HCT116 (cell line): ENCODE measurements around the gene PJA1. TPM values are rescaled to one million over a fixed set of nuclear protein-coding genes. Genes with fewer than 3 reads are reported as not detected.

Experiments
- ATAC-seq: fragments of 200-7000 bp; cut with Tn5 transposase; 2 replicates; pipeline ENCODE4 v1.9.1; 2020; ENCODE audit warnings: mild to moderate bottlenecking, moderate library complexity
- BruUV-seq: library from RNA; stranded (reverse); fragments of 400-500 nt; replicated peaks from 2 replicates; lab custom pipeline; 2021; lab: Mats Ljungman, UMichigan
- CTCF ChIA-PET: fragments of 300-600 bp; sonication (Branson Sonifier 250); formaldehyde crosslinking; loops from one replicate; lab custom pipeline; 2021; ENCODE audit warnings: antibody characterized with exemption; lab: Charles Lee
- POLR2A ChIA-PET: fragments of 300-600, 350-600 bp; sonication (Branson Sonifier 250); formaldehyde crosslinking; loops from one replicate; lab custom pipeline; 2021; ENCODE audit warnings: antibody characterized with exemption; lab: Charles Lee
- RAD21 ChIA-PET, 2 experiments: fragments of 300-600 bp; sonication (Branson Sonifier 250); formaldehyde crosslinking; loops; one replicate each; lab custom pipeline; 2023; ENCODE audit warnings: low total read pairs in 2 of 2; ENCODE audit not compliant: uncharacterized antibody in 2 of 2, unreplicated experiment in 2 of 2, low non-redundant PET in 1 of 2; lab: Charles Lee
- DNase-seq: peaks from one replicate; pipeline ENCODE4 v3.0.0-alpha.2; 2010; ENCODE audit warnings: low read depth, low spot score
- H2AFZ ChIP-seq: fragments of 200-600 bp; shearing (Covaris generic), sonication (generic); 2 replicates; pipeline ENCODE4 v1.6.1; 2017; ENCODE audit warnings: low read depth, mixed run types, mixed read lengths, antibody characterized with exemption, low read length; ENCODE audit not compliant: poor library complexity, severe bottlenecking
- H3K27ac ChIP-seq: 2 replicates; pipeline ENCODE4 v1.5.1; 2012; ENCODE audit warnings: low read depth, low read length
- H3K27me3 ChIP-seq: fragments of 200-600 bp; sonication (generic); 2 replicates; pipeline ENCODE4 v1.6.1; 2016; ENCODE audit warnings: mixed run types, low read length, mixed read lengths; ENCODE audit not compliant: insufficient read depth
- H3K36me3 ChIP-seq, 2 experiments: fragments of 200-500 bp in 1 of 2; fragments of 200-600 bp in 1 of 2; sonication (Bioruptor generic) in 1 of 2; sonication (generic) in 1 of 2; 2 replicates each; pipeline versions ENCODE4 v1.5.1 to v1.6.1; 2014 to 2016; ENCODE audit warnings: low read length in 2 of 2, inconsistent platforms in 1 of 2, mixed read lengths in 1 of 2, mixed run types in 1 of 2; ENCODE audit not compliant: insufficient read depth in 2 of 2, control insufficient read depth in 1 of 2
- H3K4me1 ChIP-seq, 2 experiments: fragments of 200-600 bp in 1 of 2; sonication (generic) in 1 of 2; 2 replicates each; pipeline versions ENCODE4 v1.5.1 to v1.6.1; 2012 to 2017; ENCODE audit warnings: low read length in 2 of 2, inconsistent platforms in 1 of 2, mild to moderate bottlenecking in 1 of 2, mixed read lengths in 1 of 2, mixed run types in 1 of 2, moderate library complexity in 1 of 2; ENCODE audit not compliant: insufficient read depth in 2 of 2, control insufficient read depth in 1 of 2
- H3K4me2 ChIP-seq: fragments of 200-600 bp; sonication (generic); 2 replicates; pipeline ENCODE4 v1.6.1; 2017; ENCODE audit warnings: mixed run types, low read length, mixed read lengths
- H3K4me3 ChIP-seq, 2 experiments: fragments of 200-600 bp in 1 of 2; sonication (generic) in 1 of 2; replicated peaks in 1 of 2; 2 replicates each; pipeline ENCODE4 v1.5.1; 2011 to 2016; ENCODE audit warnings: low read length in 2 of 2, control low read depth in 1 of 2, low read depth in 1 of 2, mild to moderate bottlenecking in 1 of 2, mixed read lengths in 1 of 2, mixed run types in 1 of 2
- H3K79me2 ChIP-seq: fragments of 200-600 bp; sonication (generic); 2 replicates; pipeline ENCODE4 v1.6.1; 2017; ENCODE audit warnings: mild to moderate bottlenecking, mixed run types, low read length, moderate library complexity, mixed read lengths; ENCODE audit not compliant: insufficient read depth
- H3K9ac ChIP-seq: fragments of 200-600 bp; sonication (generic); 2 replicates; pipeline ENCODE4 v1.6.1; 2016; ENCODE audit warnings: low read length, mixed read lengths
- H3K9me2 ChIP-seq: fragments of 200-600 bp; sonication (generic), shearing (Covaris generic); 2 replicates; pipeline ENCODE4 v1.6.1; 2017; ENCODE audit warnings: mixed run types, mild to moderate bottlenecking, moderate library complexity; ENCODE audit not compliant: insufficient read depth
- H3K9me3 ChIP-seq, 2 experiments: fragments of 200-500 bp in 1 of 2; fragments of 200-600 bp in 1 of 2; sonication (Bioruptor generic) in 1 of 2; sonication (generic) in 1 of 2; 2 replicates each; pipeline ENCODE4 v1.6.1; 2014 to 2017; ENCODE audit warnings: low read length in 2 of 2, mixed read lengths in 2 of 2, inconsistent platforms in 1 of 2, low read depth in 1 of 2, mild to moderate bottlenecking in 1 of 2, mixed run types in 1 of 2, moderate library complexity in 1 of 2; ENCODE audit not compliant: control insufficient read depth in 1 of 2, insufficient read depth in 1 of 2
- H4K20me1 ChIP-seq: fragments of 200-600 bp; sonication (generic), shearing (Covaris generic); 2 replicates; pipeline ENCODE4 v1.6.1; 2017; ENCODE audit warnings: mixed run types, mild to moderate bottlenecking, moderate library complexity; ENCODE audit not compliant: insufficient read depth
- EGR1 ChIP-seq: IDR thresholded peaks from 2 replicates; pipeline ENCODE4 v1.6.1; 2012; ENCODE audit warnings: low read depth
- ELF1 ChIP-seq: IDR thresholded peaks from 2 replicates; pipeline ENCODE4 v1.6.1; 2012; ENCODE audit warnings: low read depth, borderline replicate concordance
- FOSL1 ChIP-seq: IDR thresholded peaks from 2 replicates; pipeline ENCODE4 v1.6.1; 2012; ENCODE audit warnings: low read depth
- JUND ChIP-seq: IDR thresholded peaks from 2 replicates; pipeline ENCODE4 v1.6.1; 2012
- POLR2AphosphoS5 ChIP-seq: IDR thresholded peaks from 2 replicates; pipeline ENCODE4 v1.6.1; 2011; ENCODE audit warnings: mild to moderate bottlenecking, low read depth, low read length, moderate library complexity
- SIN3A ChIP-seq: IDR thresholded peaks from 2 replicates; pipeline ENCODE4 v1.6.1; 2012; ENCODE audit warnings: low read depth
- SP1 ChIP-seq: IDR thresholded peaks from 2 replicates; pipeline ENCODE4 v1.6.1; 2012; ENCODE audit warnings: low read depth
- YY1 ChIP-seq: IDR thresholded peaks from 2 replicates; pipeline ENCODE4 v1.6.1; 2011; ENCODE audit warnings: low read length, low read depth, moderate library complexity, mild to moderate bottlenecking; ENCODE audit not compliant: insufficient replicate concordance; ENCODE audit errors: extremely low read depth
- ZBTB33 ChIP-seq: IDR thresholded peaks from 2 replicates; pipeline ENCODE4 v1.6.1; 2011; ENCODE audit warnings: mild to moderate bottlenecking, low read length, moderate library complexity; ENCODE audit not compliant: insufficient replicate concordance; ENCODE audit errors: extremely low read depth
- ZNF274 ChIP-seq: fragments of 200-500 bp; sonication (Bioruptor generic); IDR thresholded peaks from 2 replicates; pipeline ENCODE4 v1.6.1; 2014; ENCODE audit warnings: mild to moderate bottlenecking, low read depth, low read length, inconsistent platforms
- intact Hi-C: fragments of 100-400 bp; cut with micrococcal nuclease; formaldehyde crosslinking; loops from 2 replicates; pipeline ENCODE4 v1.10.0; 2022
- total RNA-seq: library from RNA; stranded (reverse); gene quantifications from one replicate; pipeline ENCODE4 v1.2.1, GENCODE V29; 2021; ENCODE audit not compliant: unreplicated experiment
- TF ChIP-seq, protein P1 (sequence below): IDR thresholded peaks from 2 replicates; pipeline ENCODE4 v1.6.1; 2012

The PJA1 gene
- total RNA-seq, 1 experiment from 2014 or later: 15.7 TPM

- ChIA-PET RAD21 (no interaction called here), CTCF (no interaction called here), POLR2A (no interaction called here)
- DNase-seq (no peak), ATAC-seq (no peak)
- no peak overlapping the region for H3K4me2 ChIP-seq
- H3K79me2 ChIP-seq: no peaks in the 10 kb centered on the region
- H3K4me1 ChIP-seq: 0 out of 4 replicates have a peak, but pooled peaks cover 0 to under 1% of the 10 kb centered on the region in 2 experiments
- no peak overlapping the region for H3K9ac ChIP-seq
- H3K27me3 ChIP-seq: no peaks in the 10 kb centered on the region
- no peaks in the 10 kb centered on the region for H3K9me2 ChIP-seq
- H3K36me3 ChIP-seq: no peaks in the 10 kb centered on the region
- no TSS peak for BruUV-seq
- H4K20me1 ChIP-seq: no peaks in the 10 kb centered on the region
- H3K4me3 ChIP-seq: no peak overlapping the region
- H3K27ac ChIP-seq: no peak overlapping the region
- TF ChIP-seq SIN3A (no peak), ZBTB33 (no peak)
- TF ChIP-seq, protein P1, sequence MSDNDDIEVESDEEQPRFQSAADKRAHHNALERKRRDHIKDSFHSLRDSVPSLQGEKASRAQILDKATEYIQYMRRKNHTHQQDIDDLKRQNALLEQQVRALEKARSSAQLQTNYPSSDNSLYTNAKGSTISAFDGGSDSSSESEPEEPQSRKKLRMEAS: no peak
- H2AFZ ChIP-seq: no peak overlapping the region
- intact Hi-C loops: no loop called here
- no peaks in the 10 kb centered on the region for H3K9me3 ChIP-seq
Measured at GRCh38 chrX:69197690-69198089, 32.4 kb upstream of the PJA1 start.

DNA sequence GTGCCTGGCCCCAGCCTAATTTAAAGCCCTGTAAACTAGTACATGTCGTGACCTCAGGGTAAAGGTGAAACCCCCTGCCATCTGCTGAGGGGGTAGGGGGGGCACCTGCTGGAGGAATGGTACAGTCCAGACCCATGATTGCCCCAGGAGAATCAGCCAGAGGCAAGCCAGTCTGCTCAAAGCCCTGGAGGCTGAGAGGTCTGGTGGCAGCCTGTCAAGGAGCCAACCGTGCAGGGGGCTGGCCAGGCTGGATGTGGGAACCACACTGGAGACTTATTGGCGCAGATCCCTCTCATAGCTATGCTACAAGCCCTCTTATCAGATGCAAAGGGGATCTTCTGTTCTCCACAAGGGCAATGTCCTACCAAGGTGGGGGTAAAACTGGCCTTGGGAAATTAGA lies 31.4 kb upstream of the PJA1 start:
- H3K36me3 ChIP-seq: no peaks in the 10 kb centered on the region
- H3K9me3 ChIP-seq: no peaks in the 10 kb centered on the region
- no peak for DNase-seq
- intact Hi-C loops: no loop called here
- no peak overlapping the region for H2AFZ ChIP-seq
- POLR2A ChIA-PET: interaction anchor here (0.6 kb wide), 1 partner anchor 26 kb away, joined by 3 read pairs; no protein-coding TSS in a partner anchor
- ATAC-seq: no peak
- CTCF ChIA-PET: no interaction called here
- no peak overlapping the region for H3K9ac ChIP-seq
- RAD21 ChIA-PET: no interaction called here
- H3K9me2 ChIP-seq: no peaks in the 10 kb centered on the region
- 0 out of 4 replicates have a peak, but pooled peaks cover 0 to 5% of the 10 kb centered on the region in 2 experiments for H3K4me1 ChIP-seq
- no peaks in the 10 kb centered on the region for H3K79me2 ChIP-seq
- H4K20me1 ChIP-seq: no peaks in the 10 kb centered on the region
- no peaks in the 10 kb centered on the region for H3K27me3 ChIP-seq
- BruUV-seq: no TSS peak
- TF ChIP-seq EGR1: no peak
- TF ChIP-seq POLR2AphosphoS5: no peak
- no peak for TF ChIP-seq JUND
- TF ChIP-seq ZNF274: no peak
- TF ChIP-seq, protein P1: no peak
- TF ChIP-seq FOSL1: no peak
- TF ChIP-seq YY1: no peak
- no peak for TF ChIP-seq ZBTB33
- TF ChIP-seq SP1: no peak
- TF ChIP-seq ELF1: no peak
- no peak overlapping the region for H3K27ac ChIP-seq
- no peak overlapping the region for H3K4me3 ChIP-seq
- no peak overlapping the region for H3K4me2 ChIP-seq
